Cardiac muscle cell (in vitro differentiated cells and primary cell): ENCODE data around the gene CDC42SE2. TPM values are rescaled to one million over a fixed set of nuclear protein-coding genes. Genes with fewer than 3 reads are reported as not detected.

ENCODE experiments used
- DNase-seq, 2 donors: peaks; one replicate each; pipeline versions ENCODE4 v3.0.0 to v3.0.0-alpha.2; 2010 to 2017; ENCODE audit warnings: low read depth in 1 of 2, low spot score in 1 of 2
- H3K27ac ChIP-seq: fragments of 200-600 bp; sonication (generic); 2 replicates; pipeline ENCODE4 v1.5.1; 2016
- H3K27me3 ChIP-seq: fragments of 200-600 bp; sonication (generic); 2 replicates; pipeline ENCODE4 v1.6.0; 2016; ENCODE audit warnings: control low read depth
- H3K36me3 ChIP-seq: fragments of 200-600 bp; sonication (generic); 2 replicates; pipeline ENCODE4 v1.5.1; 2016; ENCODE audit warnings: control low read depth
- H3K4me1 ChIP-seq: fragments of 200-600 bp; sonication (generic); 2 replicates; pipeline ENCODE4 v1.8.1; 2017; ENCODE audit warnings: low read depth, mild to moderate bottlenecking, mixed run types
- H3K4me3 ChIP-seq: fragments of 200-600 bp; sonication (generic); 2 replicates; pipeline ENCODE4 v1.5.1; 2016; ENCODE audit warnings: mild to moderate bottlenecking
- H3K9me3 ChIP-seq: fragments of 200-600 bp; sonication (generic); 2 replicates; pipeline ENCODE4 v1.5.1; 2017; ENCODE audit warnings: low read depth, mild to moderate bottlenecking, control low read depth
- polyA plus RNA-seq: library from polyadenylated mRNA; unstranded; fragments of >200 nt; fragmentation: Nextera tagmentation; extraction: Ambion mirVana; gene quantifications from 2 replicates; pipeline ENCODE4 v1.2.1, GENCODE V29; 2016
- total RNA-seq: library from RNA; depleted of rRNA; stranded (reverse); fragments of >200 nt; gene quantifications from 2 replicates; pipeline ENCODE4 v1.2.3, GENCODE V29; 2016
- TF ChIP-seq, protein P1 (sequence below): IDR thresholded peaks from 2 replicates; pipeline ENCODE4 v1.5.1; 2012; ENCODE audit warnings: low read depth, mild to moderate bottlenecking, low read length

CDC42SE2 gene
- total and polyA plus RNA-seq, 2 experiments from 2014 or later = 15.2 to 24.1 TPM

DNA sequence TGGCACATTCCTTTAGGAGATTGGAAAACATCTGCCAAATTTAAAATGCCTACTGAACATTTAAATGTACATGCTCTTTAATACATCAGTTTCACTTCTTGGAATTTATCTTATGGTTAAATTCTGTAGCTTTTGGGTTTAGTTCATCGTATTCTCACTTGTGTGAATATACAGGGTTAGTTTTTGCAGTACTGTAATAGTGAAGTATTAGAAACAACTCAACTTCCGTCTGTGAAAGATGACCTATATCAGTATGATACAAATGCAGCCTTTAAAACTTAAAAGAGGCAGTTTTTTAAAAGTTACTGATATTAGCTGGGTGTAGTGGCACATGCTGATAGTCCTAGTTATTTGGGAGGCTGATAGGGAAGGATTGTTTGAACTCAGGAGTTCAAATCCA lies 57.2 kb downstream of the CDC42SE2 start:
- TF ChIP-seq, protein P1, sequence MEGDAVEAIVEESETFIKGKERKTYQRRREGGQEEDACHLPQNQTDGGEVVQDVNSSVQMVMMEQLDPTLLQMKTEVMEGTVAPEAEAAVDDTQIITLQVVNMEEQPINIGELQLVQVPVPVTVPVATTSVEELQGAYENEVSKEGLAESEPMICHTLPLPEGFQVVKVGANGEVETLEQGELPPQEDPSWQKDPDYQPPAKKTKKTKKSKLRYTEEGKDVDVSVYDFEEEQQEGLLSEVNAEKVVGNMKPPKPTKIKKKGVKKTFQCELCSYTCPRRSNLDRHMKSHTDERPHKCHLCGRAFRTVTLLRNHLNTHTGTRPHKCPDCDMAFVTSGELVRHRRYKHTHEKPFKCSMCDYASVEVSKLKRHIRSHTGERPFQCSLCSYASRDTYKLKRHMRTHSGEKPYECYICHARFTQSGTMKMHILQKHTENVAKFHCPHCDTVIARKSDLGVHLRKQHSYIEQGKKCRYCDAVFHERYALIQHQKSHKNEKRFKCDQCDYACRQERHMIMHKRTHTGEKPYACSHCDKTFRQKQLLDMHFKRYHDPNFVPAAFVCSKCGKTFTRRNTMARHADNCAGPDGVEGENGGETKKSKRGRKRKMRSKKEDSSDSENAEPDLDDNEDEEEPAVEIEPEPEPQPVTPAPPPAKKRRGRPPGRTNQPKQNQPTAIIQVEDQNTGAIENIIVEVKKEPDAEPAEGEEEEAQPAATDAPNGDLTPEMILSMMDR = no peak
- Histone ChIP-seq H3K27ac (no peak overlapping the region), H3K36me3 (no peaks in the 10 kb centered on the region), H3K4me1 (no peaks in the 10 kb centered on the region), H3K4me3 (no peak overlapping the region), H3K9me3 (no peaks in the 10 kb centered on the region), H3K27me3 (no peaks in the 10 kb centered on the region)
- DNase-seq = no peak

DNA sequence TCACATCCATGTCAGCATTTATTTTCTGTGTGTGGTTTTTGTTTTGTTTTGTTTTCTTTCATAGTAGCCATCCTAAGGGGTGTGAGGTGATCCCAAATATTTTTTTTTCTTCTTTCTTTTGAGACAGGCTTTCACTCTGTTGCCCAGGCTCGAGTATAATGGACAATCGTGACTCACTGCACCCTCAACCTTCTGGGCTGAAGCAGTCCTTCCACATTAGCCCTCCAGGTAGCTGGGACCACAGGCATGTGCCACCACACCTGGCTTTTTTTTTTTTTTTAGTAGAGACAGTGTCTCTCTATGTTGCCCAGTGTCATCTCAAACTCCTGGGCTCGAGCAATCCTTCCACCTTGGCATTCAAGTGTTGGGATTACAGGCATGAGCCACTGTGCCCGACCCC lies 59.1 kb downstream of the CDC42SE2 start:
- TF ChIP-seq, protein P1 = no peak
- no peaks in the 10 kb centered on the region for H3K27me3 ChIP-seq
- no peak overlapping the region for H3K27ac ChIP-seq
- DNase-seq = no peak
- H3K4me3 ChIP-seq = no peak overlapping the region
- no peaks in the 10 kb centered on the region for H3K36me3 ChIP-seq
- H3K9me3 ChIP-seq = no peaks in the 10 kb centered on the region
- no peaks in the 10 kb centered on the region for H3K4me1 ChIP-seq

DNA sequence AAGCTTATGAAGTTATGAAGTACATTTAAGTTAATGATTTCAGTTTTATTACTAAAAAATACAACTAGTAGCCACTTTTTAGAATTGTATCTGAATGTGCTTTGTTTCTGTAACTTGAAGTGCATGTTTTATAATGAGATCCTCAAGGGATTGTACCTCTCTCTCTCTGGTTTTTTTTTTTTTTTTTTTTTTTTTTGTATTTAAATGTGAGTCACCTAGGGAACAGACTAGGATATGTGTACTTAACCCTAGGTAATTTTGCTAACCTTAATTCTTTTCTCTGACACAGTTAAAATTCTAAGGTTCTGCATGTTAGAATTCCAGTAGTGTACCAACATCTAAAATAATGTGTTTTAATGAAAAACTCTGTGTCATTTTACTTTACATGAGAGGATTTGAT lies 59.5 kb downstream of the CDC42SE2 start:
- Histone ChIP-seq H3K36me3 (no peaks in the 10 kb centered on the region), H3K27me3 (no peaks in the 10 kb centered on the region), H3K4me3 (no peak overlapping the region), H3K9me3 (no peaks in the 10 kb centered on the region), H3K27ac (no peak overlapping the region), H3K4me1 (no peaks in the 10 kb centered on the region)
- TF ChIP-seq, protein P1 = no peak
- DNase-seq = no peak

DNA sequence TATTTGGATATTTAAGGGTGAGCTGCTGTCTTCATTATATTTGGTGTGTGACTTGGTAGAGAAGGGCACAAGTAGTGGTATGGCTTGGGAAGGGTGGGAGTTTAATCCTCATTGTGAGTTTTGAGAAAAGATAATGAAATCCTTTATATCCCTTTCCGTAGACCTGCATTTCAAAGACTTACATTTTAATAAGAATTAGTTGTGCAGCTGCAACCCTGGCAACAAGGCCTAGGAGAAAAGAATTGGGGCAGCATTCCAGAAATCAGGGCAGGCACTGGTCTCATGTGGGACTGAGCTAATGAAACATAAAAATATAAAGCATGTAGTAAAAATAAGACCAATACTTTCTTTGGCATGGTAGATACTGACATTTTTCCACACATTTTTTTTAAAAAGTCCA lies 60.5 kb downstream of the CDC42SE2 start:
- H3K27ac ChIP-seq = no peak overlapping the region
- H3K4me3 ChIP-seq = no peak overlapping the region
- peak in 1 of 2 donors; percentile 29 for DNase-seq
- H3K4me1 ChIP-seq = no peaks in the 10 kb centered on the region
- H3K36me3 ChIP-seq = no peaks in the 10 kb centered on the region
- no peaks in the 10 kb centered on the region for H3K27me3 ChIP-seq
- TF ChIP-seq, protein P1 = no peak
- H3K9me3 ChIP-seq = no peaks in the 10 kb centered on the region

DNA sequence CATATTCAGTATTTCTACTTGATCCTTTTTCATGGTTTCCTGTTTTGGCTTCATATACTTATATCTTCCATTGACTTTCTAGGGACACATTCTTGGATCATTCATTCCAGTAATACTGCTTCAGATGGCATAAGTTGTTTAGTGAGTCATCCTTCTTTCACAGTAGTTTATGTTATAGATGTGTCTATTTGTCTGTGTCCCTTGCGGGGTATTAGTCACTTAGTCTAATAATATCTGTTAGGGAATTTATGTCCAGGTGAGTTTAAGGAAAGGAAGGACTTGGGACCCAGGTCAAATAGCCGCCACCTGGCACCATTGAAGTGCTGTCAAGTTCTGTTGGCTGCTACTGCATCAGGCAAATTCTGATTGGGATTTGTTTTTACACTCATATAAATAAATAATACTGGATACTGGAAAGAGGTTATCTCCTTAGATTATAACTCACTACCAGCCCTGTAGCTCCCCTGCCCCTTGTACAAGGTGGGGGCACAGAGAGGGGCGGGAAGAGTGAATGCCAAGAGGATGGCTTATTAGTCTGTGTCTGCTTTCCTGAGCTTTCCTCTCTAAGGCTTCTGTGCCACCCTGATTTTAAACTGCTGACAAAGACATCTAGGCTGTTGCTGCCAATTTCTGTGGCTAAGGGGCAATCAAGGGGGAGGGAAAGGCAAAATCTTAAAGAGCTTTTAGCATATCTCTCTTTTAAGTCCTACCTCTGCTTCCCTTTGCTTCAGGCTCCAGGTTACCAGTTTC lies 64.9 kb downstream of the CDC42SE2 start:
- no peaks in the 10 kb centered on the region for H3K4me1 ChIP-seq
- H3K9me3 ChIP-seq = no peaks in the 10 kb centered on the region
- no peak overlapping the region for H3K4me3 ChIP-seq
- DNase-seq = peak in 1 of 2 donors; percentile 28
- H3K36me3 ChIP-seq = no peaks in the 10 kb centered on the region
- H3K27ac ChIP-seq = peak overlapping the region; percentile 17
- no peaks in the 10 kb centered on the region for H3K27me3 ChIP-seq
- TF ChIP-seq, protein P1 = no peak
